Keratinocyte (primary cell): Measurements from ENCODE around the gene TTR. TPM values are rescaled to one million over a fixed set of nuclear protein-coding genes. Genes with fewer than 3 reads are reported as not detected.
A peak's percentile ranks its signal among the peaks of the same experiment; 100 is the strongest.

ENCODE experiments used
- DNase-seq: peaks from one replicate; pipeline ENCODE4 v3.0.0-alpha.2; 2011; ENCODE audit warnings: low read depth, missing footprints, low spot score
- FAIRE-seq: peaks from 2 replicates; lab custom pipeline; 2011; peaks lifted over from hg19 to GRCh38; lab: Jason Lieb, UNC
- H2AFZ ChIP-seq: 2 replicates; pipeline ENCODE4 v1.6.0; 2012; ENCODE audit warnings: low read length, control low read depth, inconsistent platforms; ENCODE audit not compliant: control insufficient read depth
- H3K27ac ChIP-seq: 2 replicates; pipeline ENCODE4 v1.5.1; 2011; ENCODE audit warnings: low read length; ENCODE audit not compliant: control insufficient read depth, insufficient read depth
- H3K27me3 ChIP-seq: 3 replicates; pipeline ENCODE4 v1.6.0; 2011; ENCODE audit warnings: low read length; ENCODE audit not compliant: control insufficient read depth, insufficient read depth; ENCODE audit errors: extremely low read depth
- H3K36me3 ChIP-seq, 2 experiments: 2 replicates in 1 of 2; 3 replicates in 1 of 2; pipeline ENCODE4 v1.5.1; 2011; ENCODE audit warnings: low read length in 2 of 2, mild to moderate bottlenecking in 1 of 2; ENCODE audit not compliant: control insufficient read depth in 2 of 2, insufficient read depth in 2 of 2; ENCODE audit errors: extremely low read depth in 1 of 2
- H3K4me1 ChIP-seq: 3 replicates; pipeline ENCODE4 v1.5.1; 2011; ENCODE audit warnings: low read length; ENCODE audit not compliant: control insufficient read depth, insufficient read depth; ENCODE audit errors: extremely low read depth
- H3K4me2 ChIP-seq: 3 replicates; pipeline ENCODE4 v1.6.0; 2011; ENCODE audit warnings: low read depth, low read length; ENCODE audit not compliant: control insufficient read depth, insufficient read depth; ENCODE audit errors: extremely low read depth
- H3K4me3 ChIP-seq, 3 experiments: fragments of 200-600 bp in 1 of 3; sonication (generic) in 1 of 3; 2 replicates in 2 of 3; 3 replicates in 1 of 3; pipeline ENCODE4 v1.5.1; 2011 to 2016; ENCODE audit warnings: low read length in 3 of 3, mild to moderate bottlenecking in 3 of 3, control low read depth in 2 of 3, inconsistent platforms in 1 of 3, low read depth in 1 of 3, mixed read lengths in 1 of 3, mixed run types in 1 of 3, moderate library complexity in 1 of 3; ENCODE audit not compliant: control insufficient read depth in 2 of 3, insufficient read depth in 2 of 3; ENCODE audit errors: extremely low read depth in 1 of 3
- H3K79me2 ChIP-seq: 2 replicates; pipeline ENCODE4 v1.6.0; 2012; ENCODE audit warnings: low read length; ENCODE audit not compliant: control insufficient read depth, insufficient read depth
- H3K9ac ChIP-seq: 3 replicates; pipeline ENCODE4 v1.6.0; 2011; ENCODE audit warnings: low read length; ENCODE audit not compliant: control insufficient read depth, insufficient read depth; ENCODE audit errors: extremely low read depth
- H3K9me1 ChIP-seq: 3 replicates; pipeline ENCODE4 v1.6.0; 2011; ENCODE audit warnings: low read length; ENCODE audit not compliant: control insufficient read depth, insufficient read depth; ENCODE audit errors: extremely low read depth
- H3K9me3 ChIP-seq: 2 replicates; pipeline ENCODE4 v1.5.1; 2012; ENCODE audit warnings: low read depth, low read length; ENCODE audit not compliant: control insufficient read depth
- H4K20me1 ChIP-seq: 3 replicates; pipeline ENCODE4 v1.6.0; 2011; ENCODE audit warnings: low read length; ENCODE audit not compliant: control insufficient read depth, insufficient read depth; ENCODE audit errors: extremely low read depth
- EZH2 ChIP-seq: IDR thresholded peaks from one replicate; pipeline ENCODE4 v1.6.1; 2012; ENCODE audit warnings: inconsistent platforms, mild to moderate bottlenecking, low read length, moderate library complexity
- dilution Hi-C: fragments of 300-500 bp; cut with MboI; formaldehyde crosslinking; loops from one replicate; pipeline ENCODE4 v1.7.0; 2020; ENCODE audit warnings: low sequenced_read_pairs; ENCODE audit not compliant: extremely low pct_ligation_motif_present
- polyA plus RNA-seq, 5 experiments: library from polyadenylated mRNA; depleted of rRNA in 3 of 5; stranded (reverse) in 3 of 5; stranded (forward) in 1 of 5; unstranded in 1 of 5; fragments of >200 nt; gene quantifications; 1 replicate in 1 of 5; 2 replicates in 3 of 5; 3 replicates in 1 of 5; pipeline versions ENCODE4 v1.2.1 to v1.2.3, GENCODE V29; 2011 to 2012; ENCODE audit warnings: missing spikeins in 2 of 5, low read depth in 1 of 5, low replicate concordance in 1 of 5
- TF ChIP-seq, protein P1 (sequence below), 3 experiments: IDR thresholded peaks in 1 of 3; conservative IDR thresholded peaks in 1 of 3; optimal IDR thresholded peaks in 1 of 3; 2 replicates in 2 of 3; 3 replicates in 1 of 3; pipeline versions ENCODE3 to v1.5.1; 2011; ENCODE audit warnings: low read length in 3 of 3, mild to moderate bottlenecking in 3 of 3, moderate library complexity in 2 of 3, control low read depth in 1 of 3, inconsistent platforms in 1 of 3; ENCODE audit not compliant: insufficient read depth in 2 of 3; ENCODE audit errors: extremely low read depth in 1 of 3

The TTR gene
- polyA plus RNA-seq, 1 donor (not counting 4 experiments of a cell fraction or from before 2014, with no cell fraction given): not detected

DNA sequence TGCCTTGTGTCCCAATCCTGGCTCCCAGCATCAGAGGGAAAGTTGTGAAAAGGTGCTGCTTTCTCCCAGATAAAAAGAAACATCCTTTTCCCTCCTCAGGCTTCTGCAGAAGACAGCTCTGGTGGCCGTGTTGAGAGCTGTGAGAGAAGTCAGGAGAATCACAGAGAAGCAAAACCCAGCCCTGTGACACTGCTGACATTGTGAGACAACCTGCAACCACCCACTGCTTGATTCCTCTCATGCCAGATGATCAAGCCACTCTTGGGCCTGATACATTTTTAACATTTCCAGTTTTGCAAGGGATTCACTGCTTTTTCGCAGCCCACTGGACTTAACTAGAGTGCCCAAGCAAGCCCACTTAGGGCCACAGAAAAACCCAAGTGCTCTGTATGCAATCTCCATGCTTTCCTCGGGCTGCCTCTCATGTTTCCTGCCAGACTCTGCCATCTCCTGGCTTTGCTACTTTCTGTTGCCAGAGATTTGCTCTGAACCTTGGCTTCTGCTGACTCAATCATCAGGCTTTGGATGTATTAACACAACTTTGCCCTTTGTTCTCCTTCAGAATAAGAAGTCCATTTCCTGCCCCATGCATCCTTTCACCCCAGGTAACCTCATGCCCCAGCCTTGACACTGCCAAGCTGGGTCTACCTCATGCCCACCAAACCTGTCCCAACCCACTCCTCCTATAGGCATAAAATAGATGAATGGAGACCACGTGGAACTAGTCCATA, 24.9 kb upstream of the TTR start:
- H3K9ac ChIP-seq: no peak overlapping the region
- FAIRE-seq: no peak
- no peak overlapping the region for H3K27ac ChIP-seq
- dilution Hi-C loops: no loop called here
- TF ChIP-seq, protein P1, sequence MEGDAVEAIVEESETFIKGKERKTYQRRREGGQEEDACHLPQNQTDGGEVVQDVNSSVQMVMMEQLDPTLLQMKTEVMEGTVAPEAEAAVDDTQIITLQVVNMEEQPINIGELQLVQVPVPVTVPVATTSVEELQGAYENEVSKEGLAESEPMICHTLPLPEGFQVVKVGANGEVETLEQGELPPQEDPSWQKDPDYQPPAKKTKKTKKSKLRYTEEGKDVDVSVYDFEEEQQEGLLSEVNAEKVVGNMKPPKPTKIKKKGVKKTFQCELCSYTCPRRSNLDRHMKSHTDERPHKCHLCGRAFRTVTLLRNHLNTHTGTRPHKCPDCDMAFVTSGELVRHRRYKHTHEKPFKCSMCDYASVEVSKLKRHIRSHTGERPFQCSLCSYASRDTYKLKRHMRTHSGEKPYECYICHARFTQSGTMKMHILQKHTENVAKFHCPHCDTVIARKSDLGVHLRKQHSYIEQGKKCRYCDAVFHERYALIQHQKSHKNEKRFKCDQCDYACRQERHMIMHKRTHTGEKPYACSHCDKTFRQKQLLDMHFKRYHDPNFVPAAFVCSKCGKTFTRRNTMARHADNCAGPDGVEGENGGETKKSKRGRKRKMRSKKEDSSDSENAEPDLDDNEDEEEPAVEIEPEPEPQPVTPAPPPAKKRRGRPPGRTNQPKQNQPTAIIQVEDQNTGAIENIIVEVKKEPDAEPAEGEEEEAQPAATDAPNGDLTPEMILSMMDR (optimal IDR thresholded peaks at IDR 0.05 in 1 of 3, IDR thresholded peaks at IDR 0.05 in 1 of 3, conservative IDR thresholded peaks at IDR 0.05 in 1 of 3; ENCODE audit: extremely low read depth in 1 of 3, insufficient read depth in 2 of 3, low read length in 3 of 3): no peak
- no peak for TF ChIP-seq EZH2
- H2AFZ ChIP-seq: no peak overlapping the region
- H3K79me2 ChIP-seq: no peaks in the 10 kb centered on the region
- H3K9me3 ChIP-seq: no peaks in the 10 kb centered on the region
- no peaks in the 10 kb centered on the region for H3K9me1 ChIP-seq
- H3K4me1 ChIP-seq: no peaks in the 10 kb centered on the region
- no peak overlapping the region for H3K4me3 ChIP-seq
- H3K4me2 ChIP-seq: no peak overlapping the region
- H4K20me1 ChIP-seq: no peaks in the 10 kb centered on the region
- H3K27me3 ChIP-seq: peaks cover 3% of the 10 kb centered on the region
- no peak for DNase-seq
- no peaks in the 10 kb centered on the region for H3K36me3 ChIP-seq

DNA sequence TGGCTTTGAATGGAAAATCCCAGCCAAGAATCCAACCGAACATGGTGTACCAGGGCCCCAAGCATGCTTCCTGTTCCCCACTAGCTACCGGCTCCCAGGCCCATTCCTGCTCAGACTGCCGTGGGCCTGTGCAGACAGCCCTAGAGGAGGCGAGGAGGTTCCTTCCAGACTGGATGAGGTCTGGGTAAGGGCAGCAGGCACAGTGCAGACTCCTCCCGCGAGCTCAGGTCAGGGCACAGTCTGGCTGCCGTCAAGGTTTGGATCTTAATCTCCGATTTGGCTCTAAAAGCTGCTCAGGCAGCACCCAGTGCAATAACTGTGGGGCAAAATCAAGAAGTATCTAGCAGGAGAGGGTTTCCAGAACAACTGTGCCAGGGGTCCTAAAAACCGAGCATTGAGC, 19.3 kb upstream of the TTR start:
- DNase-seq (no peak), FAIRE-seq (no peak)
- no peaks in the 10 kb centered on the region for H3K79me2 ChIP-seq
- no peak overlapping the region for H3K9ac ChIP-seq
- peak overlapping the region; percentile 81 for H2AFZ ChIP-seq
- H3K27me3 ChIP-seq: no peaks in the 10 kb centered on the region
- H3K27ac ChIP-seq: no peak overlapping the region
- no peaks in the 10 kb centered on the region for H3K9me1 ChIP-seq
- H3K36me3 ChIP-seq: no peaks in the 10 kb centered on the region
- TF ChIP-seq EZH2: no peak
- TF ChIP-seq, protein P1 (optimal IDR thresholded peaks at IDR 0.05 in 1 of 3, IDR thresholded peaks at IDR 0.05 in 1 of 3, conservative IDR thresholded peaks at IDR 0.05 in 1 of 3; ENCODE audit: extremely low read depth in 1 of 3, insufficient read depth in 2 of 3, low read length in 3 of 3): no peak
- no peaks in the 10 kb centered on the region for H3K4me1 ChIP-seq
- no peaks in the 10 kb centered on the region for H3K9me3 ChIP-seq
- no peaks in the 10 kb centered on the region for H4K20me1 ChIP-seq
- no peak overlapping the region for H3K4me2 ChIP-seq
- no peak overlapping the region for H3K4me3 ChIP-seq
- dilution Hi-C loops: no loop called here
